Activated CD4-positive, alpha-beta T cell treated with anti-CD3 and anti-CD28 coated beads for 36 hours (primary cell): ENCODE measurements around the gene MCTP2. TPM values are rescaled to one million over a fixed set of nuclear protein-coding genes. Genes with fewer than 3 reads are reported as not detected.

Source experiments
- ATAC-seq: fragments of 200-7000 bp; cut with Tn5 transposase; one replicate; pipeline ENCODE4 v1.10.0; 2021; ENCODE audit warnings: mild to moderate bottlenecking, moderate library complexity
- CTCF ChIA-PET: fragments of 350-600 bp; sonication (Branson Sonifier 250); formaldehyde crosslinking; loops from one replicate; lab custom pipeline; 2021; ENCODE audit warnings: antibody characterized with exemption; lab: Charles Lee
- POLR2A ChIA-PET: fragments of 350-600 bp; sonication (Branson Sonifier 250); formaldehyde crosslinking; loops from one replicate; lab custom pipeline; 2021; ENCODE audit warnings: antibody characterized with exemption, inconsistent platforms; lab: Charles Lee
- DNase-seq: peaks from one replicate; pipeline ENCODE4 v3.0.0-alpha.2; 2020
- H3K27ac Mint-ChIP-seq: one replicate; pipeline ENCODE4 v1.8.0; 2021; ENCODE audit warnings: mixed read lengths
- H3K27me3 Mint-ChIP-seq: one replicate; pipeline ENCODE4 v1.8.0; 2021; ENCODE audit warnings: mixed read lengths
- H3K36me3 Mint-ChIP-seq: one replicate; pipeline ENCODE4 v1.8.0; 2021; ENCODE audit warnings: low read depth, mixed read lengths
- H3K4me1 Mint-ChIP-seq: one replicate; pipeline ENCODE4 v1.8.0; 2021; ENCODE audit warnings: mixed read lengths
- H3K4me3 Mint-ChIP-seq: one replicate; pipeline ENCODE4 v1.8.0; 2021; ENCODE audit warnings: mild to moderate bottlenecking, moderate library complexity, mixed read lengths
- H3K9me3 Mint-ChIP-seq: one replicate; pipeline ENCODE4 v1.8.0; 2021; ENCODE audit warnings: low read depth, mixed read lengths
- intact Hi-C, 2 experiments: fragments of 100-400 bp; cut with DNase I in 1 of 2; cut with micrococcal nuclease in 1 of 2; formaldehyde crosslinking; loops; one replicate each; pipeline versions ENCODE4 v1.14.2 to v1.15.1; 2022 to 2024; cut with DNase I, micrococcal nuclease
- total RNA-seq, 2 experiments: library from RNA; stranded (reverse); gene quantifications; one replicate each; pipeline ENCODE4 v1.2.3, GENCODE V29; 2021

MCTP2 gene
- total RNA-seq, result 10 to 100 TPM; 25.2 to 27.8 TPM

- H3K27me3 Mint-ChIP-seq, result peaks cover 11% of the 10 kb centered on the region
- CTCF ChIA-PET, result interaction anchor here (1.1 to 2.3 kb wide), 9 partner anchors 15 to 1399 kb away, joined by 3 to 13 read pairs (median 5); no protein-coding TSS in a partner anchor
- peak; percentile 82 for ATAC-seq
- H3K27ac Mint-ChIP-seq, result peak within 1 kb of the TSS; percentile 94
- H3K4me1 Mint-ChIP-seq, result peaks cover 67% of the 10 kb centered on the region
- POLR2A ChIA-PET, result interaction anchor here (1.0 to 2.7 kb wide), 3 partner anchors 10 to 93 kb away, joined by 3 to 20 read pairs (median 4); no protein-coding TSS in a partner anchor
- intact Hi-C loops, result loop anchor here (1.0 to 5.0 kb wide), 8 partner anchors 25 to 1329 kb away; partner anchors contain the start of gene CHD2 (in 1 of the 2)
- H3K4me3 Mint-ChIP-seq, result peak within 1 kb of the TSS; percentile 80
- DNase-seq, result peak; percentile 91
- peaks cover 12% of the 10 kb centered on the region for H3K36me3 Mint-ChIP-seq
- H3K9me3 Mint-ChIP-seq, result no peaks in the 10 kb centered on the region
These were observed at the start of gene MCTP2 for GRCh38 chr15:94230883-94231722. Gene MCTP2 (plus strand): TSS chr15:94231561. CDS start chr15:94298266, 66,705 bp downstream.

DNA sequence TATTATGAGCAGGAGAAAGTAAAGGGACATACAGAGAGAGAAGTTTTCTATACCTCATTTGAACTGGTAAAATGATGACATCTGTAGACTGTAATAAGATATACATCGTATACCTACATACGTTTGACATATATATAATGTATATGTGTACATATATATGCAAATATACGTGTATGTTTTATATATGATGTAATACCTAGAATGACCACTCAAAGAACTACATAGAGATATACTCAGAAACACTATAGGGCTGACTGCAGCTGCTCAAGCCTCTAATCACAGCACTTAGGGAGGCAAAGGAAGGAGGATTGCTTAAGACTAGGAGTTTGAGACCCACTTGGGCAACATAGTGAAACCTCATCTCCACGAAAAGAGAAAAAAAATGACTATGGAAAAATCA lies 48.5 kb upstream of the MCTP2 start:
- ChIA-PET POLR2A (no interaction called here), CTCF (no interaction called here)
- no peaks in the 10 kb centered on the region for H3K36me3 Mint-ChIP-seq
- peaks cover 4% of the 10 kb centered on the region for H3K27me3 Mint-ChIP-seq
- no peaks in the 10 kb centered on the region for H3K9me3 Mint-ChIP-seq
- intact Hi-C loops, result no loop called here
- ATAC-seq, result no peak
- no peak overlapping the region for H3K4me3 Mint-ChIP-seq
- no peak for DNase-seq
- H3K27ac Mint-ChIP-seq, result no peak overlapping the region
- peaks cover under 1% of the 10 kb centered on the region for H3K4me1 Mint-ChIP-seq

- ATAC-seq (no peak), DNase-seq (no peak)
- POLR2A ChIA-PET, result no interaction called here
- CTCF ChIA-PET, result no interaction called here
- intact Hi-C loops, result no loop called here
- no peaks in the 10 kb centered on the region for H3K4me1 Mint-ChIP-seq
- H3K9me3 Mint-ChIP-seq, result no peaks in the 10 kb centered on the region
- H3K27ac Mint-ChIP-seq, result no peak overlapping the region
- peaks cover 9% of the 10 kb centered on the region for H3K27me3 Mint-ChIP-seq
- no peak overlapping the region for H3K4me3 Mint-ChIP-seq
- no peaks in the 10 kb centered on the region for H3K36me3 Mint-ChIP-seq
These were observed 45.7 kb upstream of the MCTP2 start for GRCh38 chr15:94185547-94186236.

DNA sequence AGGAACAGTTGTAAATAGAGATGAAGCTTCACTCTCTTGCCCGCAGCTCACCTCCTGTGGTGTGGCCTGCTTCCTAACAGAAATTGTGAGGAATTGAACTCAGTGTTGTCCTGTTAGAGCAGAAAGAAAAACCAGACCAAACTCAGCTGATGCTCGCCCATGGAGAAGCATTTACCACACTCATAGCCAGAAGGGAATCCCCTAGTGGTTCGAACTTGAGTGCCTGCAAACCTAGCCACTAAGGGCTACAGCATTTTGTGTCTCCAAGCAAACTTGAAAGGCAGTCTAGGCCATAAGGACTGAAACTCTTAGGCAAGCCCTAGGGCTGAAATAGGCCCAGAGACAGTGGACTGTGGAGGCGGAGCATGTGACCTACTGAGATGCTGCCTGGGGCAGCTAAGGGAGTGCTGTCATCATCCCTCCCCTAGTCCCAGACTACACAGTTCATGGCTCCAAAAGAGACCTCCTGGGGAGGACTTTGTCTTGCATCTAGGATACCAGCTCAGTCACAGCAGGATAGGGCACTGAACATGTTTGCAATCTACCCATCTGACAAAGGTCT lies 44.5 kb upstream of the MCTP2 start:
- no peak overlapping the region for H3K4me3 Mint-ChIP-seq
- no peaks in the 10 kb centered on the region for H3K9me3 Mint-ChIP-seq
- intact Hi-C loops, result no loop called here
- ATAC-seq (no peak), DNase-seq (no peak)
- H3K36me3 Mint-ChIP-seq, result no peaks in the 10 kb centered on the region
- H3K27ac Mint-ChIP-seq, result no peak overlapping the region
- no peaks in the 10 kb centered on the region for H3K4me1 Mint-ChIP-seq
- ChIA-PET CTCF (no interaction called here), POLR2A (no interaction called here)
- peaks cover 11% of the 10 kb centered on the region for H3K27me3 Mint-ChIP-seq

GRCh38 chr15:94193906-94194305 lies 37.5 kb upstream of the MCTP2 start:
- H3K4me1 Mint-ChIP-seq, result no peaks in the 10 kb centered on the region
- no peaks in the 10 kb centered on the region for H3K36me3 Mint-ChIP-seq
- ATAC-seq, result no peak
- H3K27ac Mint-ChIP-seq, result no peak overlapping the region
- H3K9me3 Mint-ChIP-seq, result no peaks in the 10 kb centered on the region
- intact Hi-C loops, result loop anchor here in 1 of 2 experiments (10.0 kb wide), 1 partner anchor 199 kb away; no protein-coding TSS in a partner anchor
- ChIA-PET POLR2A (no interaction called here), CTCF (no interaction called here)
- H3K27me3 Mint-ChIP-seq, result peaks cover 8% of the 10 kb centered on the region
- DNase-seq, result no peak
- no peak overlapping the region for H3K4me3 Mint-ChIP-seq

DNA sequence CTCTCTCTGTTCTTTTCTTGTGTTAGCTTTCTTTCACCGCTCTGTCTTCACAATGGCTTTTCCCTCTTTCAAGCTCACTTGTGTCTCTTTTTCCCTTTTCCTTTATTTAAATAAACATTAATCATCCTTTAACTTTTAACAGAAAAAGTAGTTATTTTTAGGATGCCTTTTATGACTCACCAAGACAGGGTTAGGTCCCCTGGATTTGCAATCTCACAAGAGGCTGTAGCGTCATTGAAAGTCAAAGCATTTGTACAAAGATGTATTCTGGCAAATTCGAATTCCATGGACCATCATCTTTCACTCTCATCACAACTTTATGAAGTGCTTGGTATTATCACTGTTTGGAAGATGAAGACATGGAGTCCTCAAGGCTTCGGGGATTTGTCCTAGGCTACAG lies 34.8 kb upstream of the MCTP2 start:
- ATAC-seq (no peak), DNase-seq (no peak)
- no peaks in the 10 kb centered on the region for H3K36me3 Mint-ChIP-seq
- no peaks in the 10 kb centered on the region for H3K9me3 Mint-ChIP-seq
- intact Hi-C loops, result loop anchor here in 1 of 2 experiments (10.0 kb wide), 1 partner anchor 202 kb away; no protein-coding TSS in a partner anchor
- ChIA-PET CTCF (no interaction called here), POLR2A (interaction anchor here (0.6 kb wide), 1 partner anchor 267 kb away, joined by 11 read pairs; no protein-coding TSS in a partner anchor)
- no peaks in the 10 kb centered on the region for H3K27me3 Mint-ChIP-seq
- H3K4me3 Mint-ChIP-seq, result no peak overlapping the region
- H3K4me1 Mint-ChIP-seq, result no peaks in the 10 kb centered on the region
- no peak overlapping the region for H3K27ac Mint-ChIP-seq

GRCh38 chr15:94198633-94199032 lies 32.7 kb upstream of the MCTP2 start:
- ChIA-PET CTCF (interaction anchor here (0.6 to 1.4 kb wide), 3 partner anchors 26 to 34 kb away, joined by 3 to 4 read pairs (median 3); no protein-coding TSS in a partner anchor), POLR2A (no interaction called here)
- Mint-ChIP-seq H3K27me3 (peaks cover 9% of the 10 kb centered on the region), H3K36me3 (no peaks in the 10 kb centered on the region), H3K27ac (no peak overlapping the region), H3K9me3 (no peaks in the 10 kb centered on the region), H3K4me1 (no peaks in the 10 kb centered on the region), H3K4me3 (no peak overlapping the region)
- ATAC-seq (no peak), DNase-seq (no peak)
- intact Hi-C loops, result loop anchor here in 1 of 2 experiments (10.0 kb wide), 1 partner anchor 204 kb away; no protein-coding TSS in a partner anchor

GRCh38 chr15:94199725-94200124 lies 31.6 kb upstream of the MCTP2 start:
- no peaks in the 10 kb centered on the region for H3K9me3 Mint-ChIP-seq
- H3K27ac Mint-ChIP-seq, result no peak overlapping the region
- H3K36me3 Mint-ChIP-seq, result no peaks in the 10 kb centered on the region
- no peak overlapping the region for H3K4me3 Mint-ChIP-seq
- DNase-seq, result no peak
- H3K27me3 Mint-ChIP-seq, result peaks cover 12% of the 10 kb centered on the region
- intact Hi-C loops, result loop anchor here in 1 of 2 experiments (10.0 kb wide), 1 partner anchor 205 kb away; no protein-coding TSS in a partner anchor
- CTCF ChIA-PET, result no interaction called here
- POLR2A ChIA-PET, result no interaction called here
- no peak for ATAC-seq
- H3K4me1 Mint-ChIP-seq, result no peaks in the 10 kb centered on the region

- POLR2A ChIA-PET, result no interaction called here
- Mint-ChIP-seq H3K4me1 (peaks cover 16% of the 10 kb centered on the region), H3K4me3 (no peak overlapping the region), H3K9me3 (no peaks in the 10 kb centered on the region), H3K36me3 (no peaks in the 10 kb centered on the region), H3K27ac (no peak overlapping the region), H3K27me3 (peaks cover 17% of the 10 kb centered on the region)
- DNase-seq (no peak), ATAC-seq (no peak)
- intact Hi-C loops, result no loop called here
- CTCF ChIA-PET, result no interaction called here
These were observed 28.1 kb upstream of the MCTP2 start for GRCh38 chr15:94203306-94203705.

GRCh38 chr15:94205366-94205765 lies 26.0 kb upstream of the MCTP2 start:
- H3K4me3 Mint-ChIP-seq, result no peak overlapping the region
- ChIA-PET CTCF (no interaction called here), POLR2A (interaction anchor here (0.6 to 1.0 kb wide), 2 partner anchors 25 to 118 kb away, joined by 3 to 5 read pairs; no protein-coding TSS in a partner anchor)
- peak overlapping the region; percentile 73 for H3K27ac Mint-ChIP-seq
- H3K36me3 Mint-ChIP-seq, result no peaks in the 10 kb centered on the region
- ATAC-seq, result no peak
- no peaks in the 10 kb centered on the region for H3K9me3 Mint-ChIP-seq
- peaks cover 19% of the 10 kb centered on the region for H3K27me3 Mint-ChIP-seq
- H3K4me1 Mint-ChIP-seq, result peaks cover 16% of the 10 kb centered on the region
- peak; percentile 25 for DNase-seq
- intact Hi-C loops, result no loop called here
